Lower leg skin (tissue), 3 donors: ENCODE measurements around the gene HLA-DOB.

Experiments
- CTCF ChIP-seq, 3 donors: fragments of 450-650 bp; IDR thresholded peaks; one replicate each; pipeline ENCODE4 v1.5.1; 2016; ENCODE audit warnings: antibody characterized with exemption in 3 of 3, mild to moderate bottlenecking in 3 of 3, moderate library complexity in 2 of 3
- POLR2A ChIP-seq, 2 donors: fragments of 450-650 bp; IDR thresholded peaks; one replicate each; pipeline ENCODE4 v1.6.1; 2016 to 2017; ENCODE audit warnings: antibody characterized with exemption in 2 of 2, mild to moderate bottlenecking in 1 of 2, moderate library complexity in 1 of 2

- TF ChIP-seq CTCF (IDR thresholded peaks at IDR 0.05) (no peak), POLR2A (IDR thresholded peaks at IDR 0.05) (no peak)
Measured at GRCh38 chr6:32827025-32827424, 10.2 kb upstream of the HLA-DOB start.
